Nephron progenitor cell (in vitro differentiated cells): ENCODE data around the gene CSPG4.

Experiments used
- DNase-seq: peaks from one replicate; pipeline ENCODE4 v3.0.0; 2021
- H3K27ac Mint-ChIP-seq: 2 replicates; pipeline ENCODE4 v1.8.0; 2021; ENCODE audit warnings: mild to moderate bottlenecking, moderate library complexity, mixed read lengths
- H3K27me3 Mint-ChIP-seq: 2 replicates; pipeline ENCODE4 v1.8.0; 2021; ENCODE audit warnings: mild to moderate bottlenecking, low read depth, mixed read lengths; ENCODE audit not compliant: poor library complexity
- H3K36me3 Mint-ChIP-seq: 2 replicates; pipeline ENCODE4 v1.8.0; 2021; ENCODE audit warnings: low read depth, mixed read lengths
- H3K4me1 Mint-ChIP-seq: 2 replicates; pipeline ENCODE4 v1.8.0; 2021; ENCODE audit warnings: mixed read lengths
- H3K4me3 Mint-ChIP-seq: 2 replicates; pipeline ENCODE4 v1.8.0; 2021; ENCODE audit warnings: mild to moderate bottlenecking, moderate library complexity, mixed read lengths
- H3K9me3 Mint-ChIP-seq: 2 replicates; pipeline ENCODE4 v1.8.0; 2021; ENCODE audit warnings: mild to moderate bottlenecking, moderate library complexity, mixed read lengths
- TF ChIP-seq, protein P1 (sequence below): fragments of 200-600 bp; sonication (generic); IDR thresholded peaks from 2 replicates; pipeline ENCODE4 v1.5.0; 2021; ENCODE audit warnings: antibody characterized with exemption

Gene CSPG4

DNA sequence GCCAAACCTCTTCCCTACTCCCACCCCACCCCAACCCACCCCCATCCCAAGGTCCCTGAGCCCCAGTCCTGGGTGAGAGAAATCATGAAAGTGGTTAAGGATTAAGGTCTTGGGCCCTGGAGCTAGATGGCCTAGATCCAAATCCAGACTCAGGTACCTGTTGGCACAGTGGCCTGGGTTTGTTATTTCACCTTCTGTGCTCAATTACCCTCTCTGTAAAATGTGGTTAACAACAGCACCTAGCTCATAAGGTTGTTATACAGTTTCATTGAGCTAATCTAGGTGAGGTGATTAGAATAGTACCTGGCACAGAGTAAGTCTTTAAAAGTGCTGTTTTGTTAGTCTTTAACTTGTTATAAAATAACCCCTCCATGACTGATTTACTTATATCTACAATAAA is 80.7 kb downstream of the CSPG4 start:
- Mint-ChIP-seq H3K27me3 (peaks cover 3% of the 10 kb centered on the region), H3K4me1 (peaks cover 19% of the 10 kb centered on the region), H3K36me3 (no peaks in the 10 kb centered on the region), H3K27ac (no peak overlapping the region), H3K9me3 (no peaks in the 10 kb centered on the region), H3K4me3 (no peak overlapping the region)
- TF ChIP-seq, protein P1, sequence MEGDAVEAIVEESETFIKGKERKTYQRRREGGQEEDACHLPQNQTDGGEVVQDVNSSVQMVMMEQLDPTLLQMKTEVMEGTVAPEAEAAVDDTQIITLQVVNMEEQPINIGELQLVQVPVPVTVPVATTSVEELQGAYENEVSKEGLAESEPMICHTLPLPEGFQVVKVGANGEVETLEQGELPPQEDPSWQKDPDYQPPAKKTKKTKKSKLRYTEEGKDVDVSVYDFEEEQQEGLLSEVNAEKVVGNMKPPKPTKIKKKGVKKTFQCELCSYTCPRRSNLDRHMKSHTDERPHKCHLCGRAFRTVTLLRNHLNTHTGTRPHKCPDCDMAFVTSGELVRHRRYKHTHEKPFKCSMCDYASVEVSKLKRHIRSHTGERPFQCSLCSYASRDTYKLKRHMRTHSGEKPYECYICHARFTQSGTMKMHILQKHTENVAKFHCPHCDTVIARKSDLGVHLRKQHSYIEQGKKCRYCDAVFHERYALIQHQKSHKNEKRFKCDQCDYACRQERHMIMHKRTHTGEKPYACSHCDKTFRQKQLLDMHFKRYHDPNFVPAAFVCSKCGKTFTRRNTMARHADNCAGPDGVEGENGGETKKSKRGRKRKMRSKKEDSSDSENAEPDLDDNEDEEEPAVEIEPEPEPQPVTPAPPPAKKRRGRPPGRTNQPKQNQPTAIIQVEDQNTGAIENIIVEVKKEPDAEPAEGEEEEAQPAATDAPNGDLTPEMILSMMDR = no peak
- no peak for DNase-seq

GRCh38 chr15:75625542-75626347 is 86.9 kb downstream of the CSPG4 start, which contains the start of gene SNUPN:
Gene SNUPN, minus strand, starts transcription at chr15:75625725. Its CDS starts 4,674 bp downstream, at chr15:75621051.
- TF ChIP-seq, protein P1 = no peak
- Mint-ChIP-seq H3K36me3 (peaks cover 3% of the 10 kb centered on the region), H3K9me3 (no peaks in the 10 kb centered on the region), H3K27me3 (peaks cover 3% of the 10 kb centered on the region), H3K27ac (peak within 1 kb of the TSS; percentile 97), H3K4me1 (peaks cover 24% of the 10 kb centered on the region), H3K4me3 (peak within 1 kb of the TSS; percentile 89)
- peak; percentile 86 for DNase-seq
